HG02759 (cell line): ENCODE results near the gene DISC1.
"Not testable (repeated sequence)": the region's sequence is repeated elsewhere in the genome, so short reads cannot be mapped to it uniquely, and the experiment has no call there.

Experiments used
- ATAC-seq: cut with Tn5 transposase; IDR thresholded peaks from one replicate; pipeline ENCODE4 v1.9.1; 2021; ENCODE audit warnings: mild to moderate bottlenecking, moderate library complexity; ENCODE audit not compliant: unreplicated experiment

DISC1 gene

DNA sequence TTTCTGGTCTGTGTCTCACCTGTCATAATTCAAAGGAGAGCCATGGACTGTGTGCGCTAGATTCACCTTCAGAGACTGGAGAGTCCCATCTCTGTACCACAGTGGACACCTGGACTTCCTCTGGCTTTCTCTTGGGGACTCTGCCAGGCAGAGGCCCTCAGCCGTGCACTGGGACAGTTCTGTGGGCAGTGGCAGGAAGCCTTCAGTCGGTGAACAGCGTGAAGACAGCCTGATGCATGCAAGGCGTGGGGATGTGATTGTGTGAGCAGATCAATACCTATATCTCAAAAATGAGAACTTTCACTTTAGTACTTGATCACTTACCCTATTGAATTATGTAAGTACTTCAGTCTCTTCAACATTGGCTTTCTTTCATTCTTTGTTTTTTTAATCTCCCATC lies 245.3 kb downstream of the DISC1 start:
- no peak for ATAC-seq

DNA sequence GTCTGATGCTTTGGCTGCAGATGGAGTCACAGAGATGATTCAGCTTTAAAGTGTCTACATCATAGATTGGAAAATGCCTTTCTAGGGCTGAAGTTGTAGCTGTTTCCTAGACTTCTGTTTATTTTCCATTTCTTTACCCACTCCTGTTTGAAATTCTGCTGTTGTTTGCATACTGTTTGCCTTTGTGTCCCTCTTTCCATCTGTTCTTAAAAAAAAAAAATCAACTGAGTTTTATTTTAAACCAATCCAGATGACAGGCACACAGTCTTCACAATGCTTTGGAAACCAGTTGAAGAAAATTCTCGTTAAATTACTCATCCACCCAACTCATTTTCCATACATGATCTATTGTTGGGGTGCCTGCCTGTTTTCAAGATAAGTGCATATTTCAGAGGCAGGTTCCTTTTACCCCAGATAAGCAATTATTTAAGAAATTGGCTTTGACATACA lies 245.9 kb downstream of the DISC1 start:
- no peak for ATAC-seq

DNA sequence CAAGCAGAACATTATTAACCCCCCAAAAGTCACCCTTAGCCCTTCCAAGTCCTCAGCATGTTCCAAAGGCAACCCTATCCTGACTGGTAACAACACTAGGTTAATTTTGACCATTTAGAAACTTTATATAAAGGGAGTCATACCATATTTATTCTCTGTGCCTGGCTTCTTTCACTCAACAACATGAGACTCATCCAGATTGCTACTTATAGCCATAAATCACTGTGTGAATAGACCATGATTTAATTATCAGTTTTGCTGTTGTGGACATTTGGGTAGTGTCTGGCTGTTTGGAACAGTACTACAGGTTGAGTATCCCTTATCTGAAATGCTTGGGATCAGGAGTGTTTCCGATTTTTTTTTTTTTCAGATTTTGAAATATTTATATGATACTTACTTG lies 252.1 kb downstream of the DISC1 start:
- ATAC-seq: no peak

DNA sequence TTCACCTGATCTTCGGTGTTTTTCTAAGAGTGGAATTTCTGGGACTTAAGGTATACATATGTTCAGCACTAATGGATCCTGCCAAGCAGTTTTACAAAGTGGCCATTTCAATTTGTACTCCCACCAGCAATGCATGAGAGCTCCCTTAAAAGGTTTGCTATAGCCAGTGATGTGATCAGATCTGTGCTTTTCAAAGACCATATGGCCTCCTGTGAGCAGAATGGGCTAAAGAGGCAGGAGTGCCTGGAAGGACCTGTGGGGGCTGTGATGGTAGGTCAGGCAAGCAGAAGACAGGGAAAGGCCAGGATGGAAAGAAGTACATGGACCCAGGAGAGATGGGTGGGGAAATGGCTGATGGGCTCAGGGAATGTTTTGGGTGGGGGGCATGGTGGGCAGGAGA lies 252.7 kb downstream of the DISC1 start:
- ATAC-seq: no peak

DNA sequence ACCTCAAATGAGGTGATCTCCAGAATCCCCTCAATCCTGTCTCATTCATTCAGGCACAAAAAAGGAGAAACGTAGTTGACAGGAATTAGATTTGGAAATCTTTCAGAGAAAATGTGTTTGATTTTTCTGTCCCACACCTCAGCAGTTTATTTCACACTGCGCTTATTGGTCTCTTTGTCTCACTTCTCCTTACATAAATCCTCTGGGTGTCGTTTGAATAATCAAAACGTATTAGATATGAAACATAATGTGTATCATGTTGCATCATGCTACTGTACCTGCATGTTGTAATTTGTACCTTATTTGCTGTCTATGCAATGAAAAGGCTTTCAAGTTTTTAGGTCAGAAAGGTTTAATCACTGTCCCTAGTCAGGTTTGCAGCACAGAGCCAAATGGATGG lies 255.7 kb downstream of the DISC1 start:
- ATAC-seq: no peak

DNA sequence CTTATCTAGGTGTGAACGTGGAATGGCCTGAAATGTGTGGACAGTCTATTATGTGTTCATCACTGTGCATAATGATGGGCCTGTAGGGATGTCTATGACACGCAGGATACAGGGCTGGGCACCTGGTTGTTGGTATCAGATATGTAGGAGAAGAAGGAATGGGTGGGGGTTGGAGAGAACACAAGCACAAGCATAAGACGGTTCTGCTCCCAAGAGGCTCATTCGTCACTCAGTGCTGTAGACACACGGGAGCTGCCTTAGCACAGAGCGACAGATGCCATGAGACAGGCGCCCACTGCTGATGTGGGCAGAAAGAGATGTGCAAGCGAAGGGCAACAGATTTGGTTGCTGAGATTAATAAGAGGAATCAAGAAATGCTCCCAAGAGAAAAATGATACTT lies 256.2 kb downstream of the DISC1 start:
- no peak for ATAC-seq

DNA sequence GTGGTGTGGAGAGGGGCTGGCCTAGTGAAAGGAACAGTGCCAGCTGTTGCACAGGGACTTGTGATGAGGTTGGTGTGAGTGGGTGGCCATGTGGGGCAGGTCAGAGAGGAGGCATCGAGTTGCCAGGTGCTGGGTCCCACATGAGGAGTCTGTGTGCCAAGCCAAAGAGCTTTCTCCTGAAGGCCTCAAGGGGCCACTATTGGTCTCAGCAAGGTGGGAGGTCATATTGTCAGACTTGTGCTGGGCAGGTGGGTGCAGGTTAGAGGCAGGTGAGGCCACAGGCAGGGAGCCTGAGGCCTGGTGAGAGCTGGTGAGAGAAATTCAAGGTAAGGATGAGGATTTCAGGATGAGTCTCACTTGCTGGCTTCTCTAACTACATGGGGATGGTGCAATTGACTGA lies 256.8 kb downstream of the DISC1 start:
- ATAC-seq: no peak

DNA sequence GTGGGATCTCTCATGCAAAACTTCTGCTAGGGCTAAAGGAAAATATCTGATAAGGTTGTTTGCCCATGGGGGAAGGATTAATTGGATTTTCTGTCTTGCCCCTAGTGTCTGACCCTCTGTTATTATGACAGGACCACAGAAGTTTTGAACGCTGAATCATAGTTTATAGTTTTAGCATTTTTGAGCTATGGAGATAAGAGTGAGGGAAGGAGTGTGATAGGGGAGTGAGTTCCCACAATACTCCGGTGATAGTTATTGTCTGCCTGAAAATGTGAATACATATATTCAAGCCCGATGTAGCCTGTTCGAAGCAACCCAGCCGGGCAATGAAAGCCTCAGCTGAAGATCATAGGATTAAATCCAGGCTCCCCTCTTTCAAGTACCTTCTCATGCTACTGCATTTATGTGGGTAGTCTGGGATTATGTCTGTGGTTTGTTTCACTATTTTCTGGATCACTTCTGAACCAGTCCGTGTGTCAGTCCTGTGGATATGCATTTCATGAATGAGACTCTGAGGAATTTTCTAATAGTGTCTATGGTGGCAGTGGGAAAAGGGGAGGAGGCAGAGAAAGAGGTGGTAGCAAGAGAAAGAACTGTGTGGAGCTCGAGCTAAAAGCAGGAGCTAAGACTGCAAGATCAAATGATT lies 258.7 kb downstream of the DISC1 start:
- no peak for ATAC-seq

DNA sequence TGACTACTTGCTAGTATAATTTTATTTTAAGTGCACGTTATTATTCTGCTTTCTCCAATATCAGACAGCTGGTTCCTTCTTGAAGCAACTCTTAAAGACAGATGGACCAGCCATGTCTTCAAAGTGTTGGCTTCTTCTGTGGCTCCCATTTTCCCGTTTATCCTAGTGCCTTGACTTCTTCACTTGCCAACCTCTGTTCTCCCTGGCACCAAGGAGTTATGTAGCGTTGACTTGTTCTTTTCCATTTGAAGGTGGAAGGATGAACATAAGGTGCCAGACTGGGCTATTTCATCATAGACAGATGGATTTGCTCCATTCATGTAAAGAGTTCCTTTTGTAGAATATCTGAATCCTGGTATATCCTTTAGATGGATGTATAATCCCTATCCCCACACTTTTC lies 260.6 kb downstream of the DISC1 start:
- ATAC-seq: no peak

DNA sequence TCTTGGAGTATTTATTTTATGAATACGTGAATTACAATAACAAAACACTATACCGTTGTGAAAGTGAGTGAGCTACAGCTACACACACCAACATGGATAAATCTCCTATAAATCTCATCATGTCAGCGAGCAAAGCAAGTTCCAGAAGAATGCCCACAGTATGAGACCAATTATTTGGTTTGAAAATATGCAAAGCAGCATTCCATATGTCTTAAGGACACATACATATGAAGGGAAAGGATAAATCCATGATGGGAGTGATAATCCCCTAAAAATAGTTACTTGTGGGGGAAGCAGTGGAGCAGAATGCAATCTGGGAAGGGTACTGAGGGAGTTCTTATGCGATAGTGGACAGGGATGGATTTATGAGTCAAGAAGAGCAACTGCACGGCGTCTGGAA lies 261.3 kb downstream of the DISC1 start:
- no peak for ATAC-seq

DNA sequence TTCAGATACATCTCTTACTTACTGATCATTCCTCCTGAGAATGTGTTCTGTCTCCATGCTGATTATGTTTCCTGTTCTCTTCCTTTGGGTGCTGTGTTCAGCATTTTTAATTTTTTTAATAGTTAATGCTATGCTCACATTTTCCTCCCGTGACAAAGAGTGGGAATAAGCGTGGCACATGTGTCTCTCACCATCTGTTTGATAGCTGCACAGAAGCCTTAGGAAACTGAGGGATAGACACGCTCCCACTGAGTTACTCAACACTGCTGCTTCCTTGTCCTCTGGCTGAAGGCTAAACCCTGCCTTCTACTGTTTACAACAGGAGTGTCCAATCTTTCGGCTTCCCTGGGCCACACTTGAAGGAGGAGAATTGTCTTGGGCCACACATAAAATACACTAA lies 264.2 kb downstream of the DISC1 start:
- no peak for ATAC-seq

DNA sequence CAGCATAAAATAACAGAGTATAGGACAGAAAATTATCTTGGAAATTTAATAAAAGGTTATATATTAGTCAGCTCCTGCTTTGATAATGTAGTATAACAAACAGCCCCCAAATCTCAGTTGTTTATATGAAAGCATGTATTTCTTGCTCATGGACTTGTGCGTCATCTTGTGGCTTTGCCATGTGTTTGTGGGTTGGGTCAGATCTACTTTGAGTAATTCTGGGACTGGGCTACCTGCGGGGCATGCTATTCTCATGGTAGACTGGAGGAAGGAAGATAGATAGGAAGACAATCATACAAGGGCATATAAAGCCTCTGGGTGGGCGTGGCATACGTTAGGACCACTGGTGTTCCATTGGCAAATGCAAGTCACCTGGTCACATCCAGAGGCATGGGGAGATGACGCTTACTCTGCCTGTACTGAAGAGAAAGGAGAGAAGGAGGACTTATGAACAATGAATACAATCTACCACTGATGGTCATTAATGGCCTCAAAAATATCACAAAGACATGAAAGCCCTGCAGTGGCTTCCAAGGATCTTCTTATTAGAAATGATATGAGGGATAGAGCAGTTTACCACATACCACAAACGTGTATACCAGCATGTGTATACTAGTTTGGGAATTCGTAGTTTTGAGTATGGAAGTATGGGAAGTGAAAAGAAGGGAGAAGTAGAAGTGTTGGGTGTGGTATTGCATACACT lies 267.0 kb downstream of the DISC1 start:
- ATAC-seq: no peak

DNA sequence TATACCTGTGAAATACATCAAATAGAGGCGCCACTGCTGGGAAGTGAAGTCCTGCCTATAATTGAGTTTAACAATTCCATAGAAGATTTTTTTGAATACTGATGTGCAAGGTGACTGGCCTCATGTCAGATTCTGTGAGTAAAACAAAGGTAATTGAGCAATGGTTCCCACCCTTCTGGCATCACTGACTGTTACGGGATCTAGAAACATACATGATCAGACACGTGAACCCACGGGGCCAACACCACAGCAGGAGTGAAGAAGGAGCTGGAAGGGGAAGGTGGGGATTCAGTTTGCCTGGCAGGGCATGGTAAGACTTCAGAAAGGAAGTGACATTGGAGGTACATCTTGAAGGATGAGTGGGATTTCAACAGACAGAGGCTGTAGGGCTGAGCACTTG lies 270.2 kb downstream of the DISC1 start:
- ATAC-seq: no peak

DNA sequence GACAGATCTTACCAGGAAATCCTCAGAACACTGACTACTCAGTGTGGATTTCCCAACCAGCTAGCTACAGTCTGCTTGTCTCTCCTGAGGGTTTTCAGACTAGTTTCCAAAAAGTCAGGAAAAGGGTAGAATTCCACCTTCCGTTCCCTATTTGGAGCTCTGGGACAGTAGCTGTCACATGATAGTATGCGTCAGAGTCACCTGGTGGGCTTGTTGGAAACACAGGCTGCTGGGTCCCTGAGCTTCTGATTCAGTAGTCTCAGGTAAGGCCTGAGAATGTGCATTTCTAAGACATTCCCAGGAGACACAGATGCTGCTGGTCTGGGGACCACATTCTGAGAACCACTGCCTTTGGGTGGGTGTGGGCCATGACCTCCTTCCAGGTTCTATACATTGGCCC lies 272.5 kb downstream of the DISC1 start:
- no peak for ATAC-seq

DNA sequence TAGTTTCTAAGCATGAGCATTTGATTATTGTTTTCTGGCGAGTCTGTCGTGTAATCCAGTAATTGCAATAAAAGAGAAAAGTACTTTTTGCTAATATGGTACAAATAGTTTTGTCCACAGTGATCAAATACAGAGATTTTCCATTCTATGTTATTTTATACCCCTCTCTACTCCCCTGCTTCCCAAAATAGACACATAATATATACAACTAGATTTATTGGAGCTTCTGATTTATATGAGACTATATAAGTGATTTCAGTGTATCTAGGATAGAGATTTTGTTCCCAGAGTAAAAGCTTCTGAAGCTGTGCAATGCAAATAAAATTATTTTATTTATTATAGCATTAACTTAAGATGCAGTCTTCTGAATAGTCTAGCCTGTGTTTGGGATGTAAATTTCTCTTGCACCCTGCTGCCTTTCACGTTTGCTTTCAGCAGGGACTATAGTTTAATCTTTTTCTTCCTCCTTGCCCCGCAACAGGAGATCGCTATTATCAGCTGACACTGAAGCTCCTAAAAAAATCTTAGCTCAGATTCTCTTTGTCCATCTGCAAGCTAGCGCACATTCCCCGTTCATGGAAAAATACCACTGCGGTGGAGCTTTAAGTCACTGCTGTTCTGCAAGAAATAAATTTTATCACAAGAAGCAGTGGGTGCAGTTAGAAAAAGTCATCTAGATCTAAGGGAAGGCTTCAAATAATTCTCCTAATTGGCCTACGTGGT lies 273.3 kb downstream of the DISC1 start:
- no peak for ATAC-seq

DNA sequence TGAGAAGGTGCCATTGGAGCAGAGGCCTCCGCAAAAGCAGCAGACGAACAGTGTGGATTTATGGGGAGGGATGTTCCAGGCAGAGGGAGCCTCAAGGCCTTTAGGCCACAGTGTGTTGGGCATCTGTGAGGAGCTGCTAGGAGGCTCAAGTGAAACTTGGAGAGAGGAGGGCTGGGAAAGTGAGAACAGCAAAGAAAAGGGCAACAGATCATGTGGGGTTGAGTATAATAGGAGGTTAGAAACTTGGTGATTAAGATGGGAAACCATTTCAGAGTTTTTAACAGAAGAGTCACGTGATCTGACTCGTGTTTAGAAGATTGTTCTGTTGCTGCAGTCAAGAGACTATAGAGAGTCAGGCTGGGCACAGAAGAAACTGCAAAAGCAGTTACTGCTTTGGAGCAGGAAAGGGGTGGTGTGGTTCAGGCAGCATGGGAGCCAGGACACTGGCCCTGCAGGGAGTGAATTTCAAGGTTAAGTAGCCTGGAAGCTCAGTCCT lies 277.0 kb downstream of the DISC1 start:
- ATAC-seq: no peak

DNA sequence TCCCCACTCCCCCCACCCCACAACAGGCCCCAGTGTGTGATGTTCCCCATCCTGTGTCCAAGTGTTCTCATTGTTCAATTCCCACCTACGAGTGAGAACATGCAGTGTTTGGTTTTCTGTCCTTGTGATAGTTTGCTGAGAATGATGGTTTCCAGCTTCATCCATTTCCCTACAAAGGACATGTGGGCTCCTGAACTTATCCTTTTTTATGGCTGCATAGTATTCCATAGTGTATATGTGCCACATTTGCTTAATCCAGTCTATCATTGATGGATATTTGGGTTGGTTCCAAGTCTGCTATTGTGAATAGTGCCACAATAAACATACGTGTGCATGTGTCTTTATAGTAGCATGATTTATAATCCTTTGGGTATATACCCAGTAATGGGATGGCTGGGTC lies 280.7 kb downstream of the DISC1 start:
- not testable (repeated sequence) for ATAC-seq

DNA sequence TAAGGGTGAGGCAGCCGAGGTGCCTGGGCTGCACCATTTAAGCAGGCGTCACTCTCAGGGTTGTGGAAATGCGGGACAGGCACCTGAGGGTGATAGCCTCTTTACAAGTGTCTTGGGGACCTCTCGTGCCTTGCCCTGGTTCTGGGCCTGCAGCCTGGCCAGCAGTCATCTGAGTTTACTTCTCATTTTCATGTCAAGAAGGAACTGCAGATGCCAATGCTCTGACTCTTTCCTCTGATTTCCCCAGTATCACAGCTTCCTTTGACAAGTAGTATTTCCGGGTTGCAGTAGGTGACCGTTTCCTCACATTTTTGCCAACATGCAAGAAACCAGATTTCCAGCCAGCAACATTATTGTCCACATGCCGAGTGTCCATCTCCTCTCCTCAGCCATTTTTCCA lies 286.9 kb downstream of the DISC1 start:
- ATAC-seq: no peak

DNA sequence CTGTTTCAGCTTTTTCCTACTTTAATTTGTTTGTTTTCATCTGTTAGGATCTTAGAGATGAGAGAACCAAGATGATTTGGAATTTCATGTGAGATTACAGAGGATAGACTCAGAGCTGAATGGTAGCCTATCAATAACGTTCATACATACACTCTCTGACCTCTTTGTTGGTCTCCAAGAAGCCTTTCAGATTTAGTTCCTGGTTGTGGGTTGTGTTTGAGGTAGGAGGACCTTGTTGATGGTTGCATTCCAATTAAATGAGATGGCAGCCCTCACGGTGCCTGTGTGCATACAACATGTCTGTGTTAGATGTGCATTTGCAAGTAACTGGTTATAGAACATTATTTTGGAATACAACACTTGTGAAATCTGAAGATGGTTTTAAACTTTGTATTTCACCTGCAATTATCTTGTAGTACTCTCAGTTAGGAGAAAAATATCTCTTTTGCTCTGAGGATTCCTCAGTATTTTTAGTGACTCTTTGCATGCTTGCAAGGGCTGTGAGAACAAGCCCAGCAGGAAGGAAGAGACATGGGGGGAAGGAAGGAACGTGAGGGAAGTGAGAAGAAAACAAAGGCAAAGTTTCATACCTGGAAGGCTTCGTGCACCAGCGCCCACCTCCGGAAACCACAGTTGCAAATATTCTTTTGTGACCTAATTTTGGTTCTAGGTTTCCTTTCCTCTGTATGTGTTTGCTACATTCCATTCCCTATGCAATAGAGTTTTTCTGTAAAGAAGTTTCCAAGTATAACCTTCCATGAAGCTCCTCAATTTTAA lies 291.8 kb downstream of the DISC1 start:
- no peak for ATAC-seq

DNA sequence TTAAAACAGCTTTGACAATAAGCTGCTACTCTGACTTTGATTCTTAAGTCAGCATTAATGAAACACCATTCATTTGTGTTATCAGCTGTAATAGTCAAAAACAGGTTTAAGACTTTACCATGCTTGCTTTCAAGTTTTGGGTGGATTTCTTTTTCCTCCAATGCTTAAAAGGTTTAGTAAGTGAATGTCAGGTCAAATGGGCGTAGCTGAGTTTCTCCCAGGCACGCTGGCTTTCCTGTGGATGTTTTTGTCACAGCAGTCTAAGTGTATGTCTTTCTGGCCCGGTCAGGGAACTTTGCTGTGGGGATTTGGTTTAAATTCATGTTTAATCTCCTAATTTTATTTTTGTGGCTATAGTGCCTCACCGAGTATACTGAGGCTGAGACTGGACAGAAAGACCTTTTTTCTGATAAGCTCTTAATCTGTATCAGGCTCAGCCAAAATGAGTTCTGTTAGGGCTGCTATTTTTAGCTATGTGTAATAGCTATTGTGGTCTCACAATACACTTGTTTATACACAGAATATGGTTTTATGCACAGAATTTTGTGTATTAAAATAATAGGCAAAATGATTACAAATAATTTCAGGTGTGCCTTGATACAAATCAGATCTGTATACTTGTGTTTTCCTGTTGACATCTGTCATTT lies 292.8 kb downstream of the DISC1 start:
- ATAC-seq: no peak

DNA sequence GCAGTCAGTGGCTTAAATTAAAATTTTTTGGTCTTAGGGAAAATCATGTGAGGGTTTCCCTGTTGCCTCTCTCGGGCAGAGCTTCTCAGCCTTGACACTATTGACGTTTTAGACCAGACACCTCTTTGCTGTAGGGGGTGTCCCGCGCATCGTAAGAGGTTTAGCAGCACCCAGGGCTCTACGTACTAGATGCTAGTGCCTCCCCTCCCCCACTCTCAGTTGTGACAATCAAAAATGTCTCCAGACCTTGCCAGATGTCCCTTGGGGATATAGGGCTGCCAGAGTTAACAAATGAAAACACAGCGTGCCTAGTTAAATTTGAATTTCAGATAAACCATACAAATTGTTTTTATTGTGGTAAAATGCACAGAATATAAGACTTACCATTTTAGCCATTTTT lies 293.3 kb downstream of the DISC1 start:
- no peak for ATAC-seq
